Testis (tissue), 3 donors: ENCODE measurements around the gene SCARB2. TPM values are rescaled to one million over a fixed set of nuclear protein-coding genes. Genes with fewer than 3 reads are reported as not detected.
A peak's percentile ranks its signal among the peaks of the same experiment; 100 is the strongest.

Experiments
- DNase-seq: peaks from one replicate; pipeline ENCODE4 v3.0.0-alpha.2; 2019
- H3K27ac ChIP-seq, 2 donors: fragments of 200-600 bp; sonication (generic); one replicate each; pipeline ENCODE4 v1.5.1; 2019
- H3K27me3 ChIP-seq: fragments of 200-600 bp; sonication (generic); one replicate; pipeline ENCODE4 v1.5.1; 2019
- H3K36me3 ChIP-seq: fragments of 200-600 bp; sonication (generic); one replicate; pipeline ENCODE4 v1.5.1; 2017; ENCODE audit warnings: low read depth; ENCODE audit errors: missing control alignments
- H3K4me1 ChIP-seq: fragments of 200-600 bp; sonication (generic); one replicate; pipeline ENCODE4 v1.5.1; 2019
- H3K4me3 ChIP-seq, 2 donors: fragments of 200-600 bp; sonication (generic); one replicate each; pipeline ENCODE4 v1.5.1; 2017 to 2019
- H3K9me3 ChIP-seq: fragments of 200-600 bp; sonication (generic); one replicate; pipeline ENCODE4 v1.5.1; 2017
- CTCF ChIP-seq, 3 experiments: fragments of 450-650 bp in 2 of 3; fragments of 200-600 bp in 1 of 3; sonication (generic) in 1 of 3; IDR thresholded peaks; one replicate each; pipeline ENCODE4 v1.5.1; 2016 to 2019; ENCODE audit warnings: antibody characterized with exemption in 3 of 3, mild to moderate bottlenecking in 2 of 3, moderate library complexity in 1 of 3
- POLR2A ChIP-seq: fragments of 450-650 bp; IDR thresholded peaks from one replicate; pipeline ENCODE4 v1.6.1; 2017; ENCODE audit warnings: antibody characterized with exemption, mild to moderate bottlenecking, moderate library complexity
- WGBS, 2 donors: methylation state at CpG; one replicate each; pipeline ENCODE4 v1.1.5; 2018; 5-methylcytosine and 5-hydroxymethylcytosine counted together
- intact Hi-C: fragments of 100-400 bp; cut with DNase I; formaldehyde crosslinking; loops from one replicate; pipeline ENCODE4 v1.15.1; 2023; ENCODE audit warnings: low total_unique reads
- polyA plus RNA-seq: library from polyadenylated mRNA; stranded (reverse); fragments of 350-450 nt; fragmentation: Illumina TruSeq; extraction: RNeasy Lipid Tissue Mini Kit (QIAGEN cat#74804); gene quantifications from one replicate; pipeline ENCODE4 v1.2.3, GENCODE V29; 2014; ENCODE audit warnings: low read depth, low replicate concordance; ENCODE audit not compliant: insufficient read depth
- total RNA-seq, 2 donors: library from RNA; depleted of rRNA; stranded (reverse); fragments of >200 nt; gene quantifications; one replicate each; pipeline ENCODE4 v1.2.3, GENCODE V29; 2016

SCARB2 gene
- total and polyA plus RNA-seq, 3 donors from 2014 or later = 79.0 to 115 (median 115) TPM

DNA sequence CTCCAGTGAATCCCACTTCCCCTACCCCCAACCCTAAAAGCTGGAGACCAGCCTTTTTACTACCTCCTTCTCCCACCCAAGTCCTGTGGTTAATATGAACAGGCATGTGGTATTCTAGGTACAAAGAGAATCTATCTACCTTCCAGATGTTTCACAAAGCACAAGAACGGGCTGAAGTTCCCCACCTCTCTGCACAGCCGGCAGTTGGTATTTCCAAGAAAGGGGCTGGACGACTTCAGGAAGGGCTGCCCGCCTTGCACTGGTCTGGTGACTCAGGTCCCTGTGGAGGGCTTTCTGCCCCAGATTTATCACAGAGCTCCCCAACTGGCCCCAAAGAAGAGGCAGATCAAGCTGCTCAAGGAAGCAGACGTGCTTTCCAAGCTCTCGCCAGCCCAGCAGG, 42.4 kb upstream of the SCARB2 start:
- H3K27ac ChIP-seq = no peak overlapping the region
- intact Hi-C loops = no loop called here
- 91 to 92% methylated on average over 5 to 6 of the region's 6 CpGs for WGBS, 2 donors
- H3K36me3 ChIP-seq = no peaks in the 10 kb centered on the region
- no peak for DNase-seq
- no peak for TF ChIP-seq CTCF (IDR thresholded peaks at IDR 0.05)
- TF ChIP-seq POLR2A = no peak
- no peaks in the 10 kb centered on the region for H3K27me3 ChIP-seq
- no peak overlapping the region for H3K4me3 ChIP-seq
- H3K4me1 ChIP-seq = no peaks in the 10 kb centered on the region
- no peaks in the 10 kb centered on the region for H3K9me3 ChIP-seq

- H3K36me3 ChIP-seq = no peaks in the 10 kb centered on the region
- TF ChIP-seq POLR2A (no peak), CTCF (IDR thresholded peaks at IDR 0.05) (no peak)
- intact Hi-C loops = no loop called here
- H3K4me1 ChIP-seq = peaks cover 4% of the 10 kb centered on the region
- no peak overlapping the region for H3K4me3 ChIP-seq
- 71 to 84% methylated on average over 6 of the region's 6 CpGs for WGBS, 2 donors
- H3K27ac ChIP-seq = no peak overlapping the region
- H3K9me3 ChIP-seq = no peaks in the 10 kb centered on the region
- H3K27me3 ChIP-seq = no peaks in the 10 kb centered on the region
- no peak for DNase-seq
These were observed 39.9 kb upstream of the SCARB2 start for GRCh38 chr4:76253511-76253910.

GRCh38 chr4:76252271-76252653, 38.6 kb upstream of the SCARB2 start:
- 61 to 66% methylated on average over 8 of the region's 8 CpGs for WGBS, 2 donors
- no peaks in the 10 kb centered on the region for H3K27me3 ChIP-seq
- intact Hi-C loops = no loop called here
- no peaks in the 10 kb centered on the region for H3K9me3 ChIP-seq
- H3K36me3 ChIP-seq = no peaks in the 10 kb centered on the region
- TF ChIP-seq POLR2A = no peak
- no peak for TF ChIP-seq CTCF (IDR thresholded peaks at IDR 0.05)
- H3K4me1 ChIP-seq = peaks cover 4% of the 10 kb centered on the region
- no peak for DNase-seq
- peak overlapping the region; percentile 60 to 62 for H3K4me3 ChIP-seq
- peak overlapping the region in 1 of 2 donors; percentile 44 for H3K27ac ChIP-seq

DNA sequence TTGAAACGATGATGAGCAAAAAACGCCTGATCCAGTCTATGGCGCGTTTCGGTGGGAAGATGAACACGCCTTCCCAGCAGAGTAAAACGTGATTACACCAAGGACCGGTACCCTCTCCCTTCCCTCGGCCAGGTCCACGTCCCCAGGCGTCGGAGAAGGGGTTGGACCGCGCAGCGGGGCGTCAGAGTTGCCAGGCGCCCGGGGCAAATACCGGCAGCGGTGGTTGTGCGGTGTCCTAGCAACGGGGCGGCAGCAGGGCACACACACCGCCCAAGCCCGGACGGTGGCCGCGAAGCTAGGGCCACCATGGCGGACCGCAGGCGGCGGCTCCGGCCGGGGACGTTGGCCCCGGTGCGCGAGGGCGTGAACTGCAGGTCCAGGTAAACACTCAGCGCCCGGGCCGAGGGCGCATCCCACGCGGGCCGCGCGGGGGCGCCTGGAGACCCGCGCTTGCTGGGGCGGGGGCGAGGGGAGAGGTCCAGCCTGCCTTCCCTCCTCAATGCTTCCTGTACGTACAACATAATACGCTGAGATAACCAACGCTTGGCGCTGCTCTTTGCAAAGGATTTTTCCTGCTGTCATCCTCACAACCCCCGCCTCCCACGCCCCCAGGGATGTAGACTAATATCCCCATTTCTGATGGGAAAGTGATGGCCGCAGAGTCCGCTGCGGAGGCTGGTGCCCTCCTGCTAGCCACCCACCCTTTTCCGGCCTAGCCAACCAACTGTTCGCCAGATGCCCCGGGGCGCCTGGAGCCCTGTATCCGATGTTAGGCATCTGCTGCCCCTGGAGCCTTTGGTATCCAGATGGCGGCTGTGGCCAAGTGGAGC, 38.0 kb upstream of the SCARB2 start, which contains the start of gene FAM47E:
Gene FAM47E (plus strand): TSS at position 281 of the 830 bp plus-strand sequence. CDS start 26 bp downstream, at position 307.
- intact Hi-C loops = no loop called here
- H3K36me3 ChIP-seq = no peaks in the 10 kb centered on the region
- peak within 1 kb of the TSS; percentile 60 to 62 for H3K4me3 ChIP-seq
- no peaks in the 10 kb centered on the region for H3K9me3 ChIP-seq
- no peaks in the 10 kb centered on the region for H3K27me3 ChIP-seq
- peak; percentile 90 for DNase-seq
- peak within 1 kb of the TSS in 1 of 2 donors; percentile 44 for H3K27ac ChIP-seq
- 5% methylated on average over 35 to 68 of the region's 68 CpGs for WGBS, 2 donors
- TF ChIP-seq CTCF (IDR thresholded peaks at IDR 0.05) (peak in 2 of 3 experiments; percentile 8 to 10), POLR2A (no peak)
- H3K4me1 ChIP-seq = peaks cover 4% of the 10 kb centered on the region

DNA sequence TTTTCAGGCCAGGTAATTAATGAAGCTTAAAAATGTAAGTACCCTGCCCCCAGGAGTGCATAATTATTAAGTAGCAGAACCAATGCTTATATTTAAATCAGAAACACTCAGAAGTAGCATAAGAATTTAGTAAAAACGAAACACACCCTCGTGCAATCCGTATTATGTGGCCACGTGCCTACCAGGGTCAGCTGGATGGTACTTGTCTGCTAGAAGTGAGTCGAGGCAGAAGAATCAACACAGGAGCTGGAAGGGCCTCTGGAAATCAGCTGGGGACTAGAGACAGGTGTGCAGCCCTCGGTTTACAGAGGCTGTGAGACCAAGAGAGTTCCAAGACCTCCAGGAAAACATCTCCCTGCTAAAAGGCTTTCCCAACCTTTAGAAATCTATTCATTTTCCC, 37.3 kb upstream of the SCARB2 start:
- TF ChIP-seq CTCF (IDR thresholded peaks at IDR 0.05) (no peak), POLR2A (no peak)
- 11 to 12% methylated on average over 6 of the region's 6 CpGs for WGBS, 2 donors
- H3K4me3 ChIP-seq = peak overlapping the region; percentile 60 to 62
- peaks cover 4% of the 10 kb centered on the region for H3K4me1 ChIP-seq
- H3K9me3 ChIP-seq = no peaks in the 10 kb centered on the region
- peak overlapping the region in 1 of 2 donors; percentile 44 for H3K27ac ChIP-seq
- intact Hi-C loops = no loop called here
- H3K27me3 ChIP-seq = no peaks in the 10 kb centered on the region
- no peaks in the 10 kb centered on the region for H3K36me3 ChIP-seq
- DNase-seq = no peak
